Common myeloid progenitor, CD34-positive (primary cell): ENCODE data around the gene SEC61B.

ENCODE experiments used
- CTCF ChIA-PET: fragments of 350-600 bp; sonication (Branson Sonifier 250); formaldehyde crosslinking; loops from one replicate; lab custom pipeline; 2021; ENCODE audit warnings: antibody characterized with exemption; lab: Charles Lee
- POLR2A ChIA-PET: fragments of 350-600 bp; sonication (Branson Sonifier 250); formaldehyde crosslinking; loops from one replicate; lab custom pipeline; 2021; ENCODE audit warnings: antibody characterized with exemption; lab: Charles Lee
- DNase-seq, 3 donors: peaks; one replicate each; pipeline versions ENCODE4 v3.0.0 to v3.0.0-alpha.2; 2013
- H3K27ac ChIP-seq, 2 experiments: 1 replicate in 1 of 2; 2 replicates in 1 of 2; pipeline ENCODE4 v1.7.0; 2013; ENCODE audit warnings: inconsistent platforms in 2 of 2, low read length in 2 of 2, mild to moderate bottlenecking in 2 of 2, low read depth in 1 of 2, moderate library complexity in 1 of 2; ENCODE audit not compliant: severe bottlenecking in 2 of 2, insufficient read depth in 1 of 2, poor library complexity in 1 of 2
- H3K27me3 ChIP-seq, 5 experiments: replicated peaks in 2 of 5; 1 replicate in 3 of 5; 2 replicates in 2 of 5; pipeline versions ENCODE4 v1.6.1 to v1.7.0; 2013; ENCODE audit warnings: low read length in 4 of 5, mild to moderate bottlenecking in 2 of 5, moderate library complexity in 2 of 5, inconsistent platforms in 1 of 5; ENCODE audit not compliant: insufficient read depth in 5 of 5, control insufficient read depth in 4 of 5
- H3K36me3 ChIP-seq, 4 experiments: 1 replicate in 2 of 4; 2 replicates in 2 of 4; pipeline versions ENCODE4 v1.6.1 to v1.7.0; 2013; ENCODE audit warnings: low read length in 3 of 4, control low read depth in 1 of 4, mild to moderate bottlenecking in 1 of 4; ENCODE audit not compliant: control insufficient read depth in 4 of 4, insufficient read depth in 4 of 4
- H3K4me1 ChIP-seq, 4 experiments: 1 replicate in 3 of 4; 2 replicates in 1 of 4; pipeline versions ENCODE4 v1.6.1 to v1.7.1; 2013; ENCODE audit warnings: low read length in 3 of 4, mild to moderate bottlenecking in 3 of 4, control low read depth in 1 of 4, inconsistent platforms in 1 of 4, moderate library complexity in 1 of 4; ENCODE audit not compliant: control insufficient read depth in 4 of 4, insufficient read depth in 4 of 4; ENCODE audit errors: control extremely low read depth in 1 of 4
- H3K4me3 ChIP-seq, 7 experiments: 1 replicate in 4 of 7; 2 replicates in 3 of 7; pipeline versions ENCODE4 v1.5.1 to v1.7.0; 2013; ENCODE audit warnings: mild to moderate bottlenecking in 7 of 7, low read length in 6 of 7, moderate library complexity in 6 of 7, inconsistent platforms in 2 of 7, low read depth in 2 of 7, control low read depth in 1 of 7; ENCODE audit not compliant: insufficient read depth in 4 of 7, control insufficient read depth in 1 of 7; ENCODE audit errors: extremely low read depth in 1 of 7
- H3K9me3 ChIP-seq, 5 experiments: 1 replicate in 4 of 5; 2 replicates in 1 of 5; pipeline versions ENCODE4 v1.6.1 to v1.7.1; 2013; ENCODE audit warnings: low read length in 4 of 5, mild to moderate bottlenecking in 2 of 5, inconsistent platforms in 1 of 5, low read depth in 1 of 5, moderate library complexity in 1 of 5; ENCODE audit not compliant: control insufficient read depth in 4 of 5, insufficient read depth in 2 of 5; ENCODE audit errors: control extremely low read depth in 1 of 5
- WGBS: methylation state at CpG from one replicate; pipeline ENCODE4 v1.1.5; 2013; ENCODE audit not compliant: insufficient coverage; 5-methylcytosine and 5-hydroxymethylcytosine counted together

The SEC61B gene

DNA sequence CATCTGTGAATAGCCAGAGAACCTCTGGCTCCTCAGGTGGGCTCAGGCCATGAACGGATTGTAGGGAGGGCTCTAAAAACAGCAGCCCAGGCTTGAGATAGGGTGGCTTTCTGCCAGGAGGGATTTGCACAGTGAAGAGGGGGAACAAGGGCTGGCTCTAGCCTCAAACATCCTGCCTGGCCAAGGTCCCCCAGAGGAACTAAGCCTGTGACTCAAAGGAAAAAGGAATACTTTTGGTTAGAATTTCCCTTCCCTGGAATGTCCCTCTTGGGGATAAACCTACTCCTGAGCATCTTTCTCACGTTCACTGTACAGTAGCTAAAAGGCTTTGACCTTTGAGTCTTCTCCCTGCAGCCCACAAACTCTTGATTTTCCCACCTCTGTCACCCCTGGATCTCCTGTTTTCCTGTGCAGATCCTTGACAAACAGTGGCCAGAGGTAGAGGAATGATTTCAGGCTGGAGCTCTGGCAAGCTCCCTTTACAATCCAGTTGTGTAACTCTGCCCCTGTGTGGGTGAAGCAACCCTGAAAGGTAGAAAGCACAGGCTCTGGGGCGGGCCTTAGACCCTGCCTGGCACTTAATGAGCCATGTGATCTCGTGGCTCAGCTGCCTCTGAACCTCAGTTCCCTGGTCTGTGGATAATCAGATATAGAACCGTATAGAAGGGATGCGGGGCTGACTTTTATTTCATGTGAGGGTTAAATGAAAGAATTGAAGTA, 17.4 kb downstream of the SEC61B start:
- 54% methylated on average over 4 of the region's 6 CpGs for WGBS
- Histone ChIP-seq H3K27me3 (no peaks in the 10 kb centered on the region), H3K27ac (no peak overlapping the region), H3K9me3 (peaks cover 0 to 2% (median 0%) of the 10 kb centered on the region in 5 experiments), H3K4me1 (peaks cover 4 to 36% (median 16%) of the 10 kb centered on the region in 4 experiments), H3K36me3 (no peaks in the 10 kb centered on the region), H3K4me3 (no peak overlapping the region)
- peak in 1 of 3 donors; percentile 14 for DNase-seq
- ChIA-PET POLR2A (no interaction called here), CTCF (interaction anchor here (5.7 kb wide), 1 partner anchor 7 kb away, joined by 35 read pairs; no protein-coding TSS in a partner anchor)

GRCh38 chr9:99241106-99241505, 19.0 kb downstream of the SEC61B start:
- H3K36me3 ChIP-seq: no peaks in the 10 kb centered on the region
- no peak for DNase-seq
- H3K9me3 ChIP-seq: peaks cover 0 to 2% (median 0%) of the 10 kb centered on the region in 5 experiments
- H3K27me3 ChIP-seq: no peaks in the 10 kb centered on the region
- H3K27ac ChIP-seq: no peak overlapping the region
- H3K4me1 ChIP-seq: peaks cover 3 to 31% (median 7%) of the 10 kb centered on the region in 4 experiments
- POLR2A ChIA-PET: no interaction called here
- CTCF ChIA-PET: interaction anchor here (1.4 to 5.7 kb wide), 3 partner anchors 9 to 26 kb away, joined by 4 to 35 read pairs (median 6); no protein-coding TSS in a partner anchor
- no peak overlapping the region for H3K4me3 ChIP-seq
- WGBS: 100% methylated on average over 4 of the region's 7 CpGs

DNA sequence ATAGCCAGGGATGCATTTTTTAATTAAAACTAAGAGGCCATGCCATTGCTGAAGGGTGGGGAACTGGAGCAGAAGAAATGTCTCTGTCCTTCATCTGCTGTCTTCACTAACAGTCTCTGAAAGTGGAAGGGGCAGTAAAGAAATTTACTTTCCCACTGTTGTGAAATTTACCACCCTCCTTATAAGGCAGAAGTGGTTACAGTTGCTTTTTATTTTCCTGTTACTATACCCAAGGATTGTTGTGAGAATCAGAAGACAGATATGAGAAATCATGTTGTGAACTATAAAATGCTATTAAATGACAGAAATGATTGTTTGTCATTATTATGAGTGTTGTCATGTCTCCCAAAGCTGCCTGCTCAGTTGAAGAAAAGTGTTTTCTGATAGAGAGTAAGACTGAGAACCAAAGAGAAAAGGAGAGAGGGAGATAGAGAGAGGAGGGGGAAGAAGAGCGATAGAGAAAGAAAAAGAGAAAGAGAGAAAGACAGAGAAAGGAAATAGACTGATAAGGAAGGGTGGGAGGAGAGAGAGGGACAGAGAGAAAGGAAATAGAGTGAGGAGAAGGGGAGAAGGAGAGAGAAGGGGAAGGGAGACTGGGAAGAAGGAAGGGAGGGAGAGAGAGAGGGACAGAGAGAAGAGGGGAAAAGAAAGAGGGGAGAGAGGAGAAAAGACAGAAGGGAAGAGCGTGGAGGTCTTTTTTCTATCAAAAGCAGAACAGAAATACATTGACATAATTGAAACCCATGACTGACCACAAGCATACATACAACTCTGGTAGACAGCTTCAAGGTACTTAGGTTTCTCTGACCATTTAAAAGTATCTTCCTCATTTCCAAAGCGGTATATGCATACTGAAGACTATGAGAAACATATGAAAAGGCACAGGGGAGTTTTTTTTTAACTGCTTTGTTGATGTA, 22.5 kb downstream of the SEC61B start:
- Histone ChIP-seq H3K9me3 (no peaks in the 10 kb centered on the region), H3K27ac (no peak overlapping the region), H3K4me1 (peaks cover 0 to 22% (median 4%) of the 10 kb centered on the region in 4 experiments), H3K36me3 (no peaks in the 10 kb centered on the region), H3K27me3 (no peaks in the 10 kb centered on the region), H3K4me3 (no peak overlapping the region)
- CTCF ChIA-PET: interaction anchor here (2.6 to 5.7 kb wide), 2 partner anchors 12 to 13 kb away, joined by 12 to 35 read pairs; no protein-coding TSS in a partner anchor
- 93% methylated on average over 1 of the region's 3 CpGs for WGBS
- peak in 2 of 3 donors; percentile 31 to 46 for DNase-seq
- POLR2A ChIA-PET: no interaction called here

- Histone ChIP-seq H3K4me1 (peaks cover 0 to 18% (median 9%) of the 10 kb centered on the region in 4 experiments), H3K27me3 (no peaks in the 10 kb centered on the region), H3K36me3 (no peaks in the 10 kb centered on the region), H3K9me3 (no peaks in the 10 kb centered on the region), H3K27ac (no peak overlapping the region), H3K4me3 (no peak overlapping the region)
- CTCF ChIA-PET: interaction anchor here (0.7 to 2.2 kb wide), 4 partner anchors 9 to 973 kb away, joined by 3 to 10 read pairs (median 6); no protein-coding TSS in a partner anchor
- POLR2A ChIA-PET: no interaction called here
- peak in 2 of 3 donors; percentile 33 to 35 for DNase-seq
These were observed 27.5 kb downstream of the SEC61B start for GRCh38 chr9:99249619-99250018.

DNA sequence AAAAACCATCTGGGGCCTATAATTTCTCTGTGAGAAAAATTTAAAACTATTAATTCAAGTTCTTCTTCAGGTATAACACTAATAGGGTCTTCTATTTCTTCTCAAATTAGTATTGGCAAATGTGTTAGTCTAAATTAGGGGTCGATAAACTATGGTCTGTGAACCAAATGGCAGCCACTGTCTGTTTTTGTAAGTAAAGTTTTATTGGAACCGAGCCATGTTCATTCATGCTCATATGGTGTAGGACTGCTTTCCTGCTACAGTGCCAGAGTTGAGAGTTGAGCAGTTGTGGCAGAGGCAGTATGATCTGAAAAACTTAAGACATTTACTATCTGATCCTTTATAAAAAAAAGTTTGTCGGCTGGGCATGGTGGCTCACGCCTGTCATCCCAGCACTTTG, 29.1 kb downstream of the SEC61B start:
- Histone ChIP-seq H3K4me1 (peaks cover 0 to 14% (median 7%) of the 10 kb centered on the region in 4 experiments), H3K27me3 (no peaks in the 10 kb centered on the region), H3K27ac (no peak overlapping the region), H3K4me3 (no peak overlapping the region), H3K9me3 (no peaks in the 10 kb centered on the region), H3K36me3 (no peaks in the 10 kb centered on the region)
- ChIA-PET CTCF (no interaction called here), POLR2A (no interaction called here)
- no peak for DNase-seq
- 93% methylated on average over 4 of the region's 4 CpGs for WGBS

GRCh38 chr9:99253134-99253533, 31.1 kb downstream of the SEC61B start:
- Histone ChIP-seq H3K9me3 (no peaks in the 10 kb centered on the region), H3K27ac (no peak overlapping the region), H3K36me3 (no peaks in the 10 kb centered on the region), H3K27me3 (no peaks in the 10 kb centered on the region), H3K4me3 (no peak overlapping the region), H3K4me1 (peaks cover 0 to 14% (median 7%) of the 10 kb centered on the region in 4 experiments)
- POLR2A ChIA-PET: no interaction called here
- WGBS: no CpG with 5 or more reads among the region's 2 CpGs
- CTCF ChIA-PET: interaction anchor here (1.6 kb wide), 1 partner anchor 22 kb away, joined by 4 read pairs; no protein-coding TSS in a partner anchor
- DNase-seq: no peak
